Parathyroid adenoma (tissue), 2 donors: Measurements from ENCODE around the gene HPD.
"Not testable (repeated sequence)": the region's sequence is repeated elsewhere in the genome, so short reads cannot be mapped to it uniquely, and the experiment has no call there.

ENCODE experiments used
- H2AFZ ChIP-seq: fragments of 300-600 bp; sonication (generic); one replicate; pipeline ENCODE4 v1.7.0; 2017; ENCODE audit warnings: antibody characterized with exemption, mild to moderate bottlenecking
- H3K27ac ChIP-seq: fragments of 300-600 bp; sonication (generic); one replicate; pipeline ENCODE4 v1.7.0; 2017
- H3K27me3 ChIP-seq: fragments of 300-600 bp; sonication (generic); one replicate; pipeline ENCODE4 v1.7.0; 2017; ENCODE audit warnings: low read length; ENCODE audit not compliant: control insufficient read depth, insufficient read depth
- H3K36me3 ChIP-seq: fragments of 300-600 bp; sonication (generic); one replicate; pipeline ENCODE4 v1.7.0; 2017; ENCODE audit warnings: low read length; ENCODE audit not compliant: control insufficient read depth, insufficient read depth
- H3K4me1 ChIP-seq: fragments of 300-600 bp; sonication (generic); one replicate; pipeline ENCODE4 v1.7.0; 2017; ENCODE audit warnings: control low read depth
- H3K4me2 ChIP-seq: fragments of 300-600 bp; sonication (generic); one replicate; pipeline ENCODE4 v1.7.0; 2017; ENCODE audit warnings: low read length
- H3K4me3 ChIP-seq: fragments of 300-600 bp; sonication (generic); one replicate; pipeline ENCODE4 v1.7.0; 2017; ENCODE audit warnings: low read depth, low read length
- H3K79me2 ChIP-seq: fragments of 300-600 bp; sonication (generic); one replicate; pipeline ENCODE4 v1.7.0; 2017; ENCODE audit warnings: control low read depth
- H3K9ac ChIP-seq: fragments of 300-600 bp; sonication (generic); one replicate; pipeline ENCODE4 v1.7.0; 2017; ENCODE audit warnings: mild to moderate bottlenecking
- H3K9me3 ChIP-seq: fragments of 300-600 bp; sonication (generic); one replicate; pipeline ENCODE4 v1.7.0; 2017; ENCODE audit warnings: low read length; ENCODE audit not compliant: control insufficient read depth
- TF ChIP-seq, protein P1 (sequence below): fragments of 300-600 bp; sonication (generic); IDR thresholded peaks from one replicate; pipeline ENCODE4 v1.7.0; 2017; ENCODE audit warnings: antibody characterized with exemption, mild to moderate bottlenecking
- donor health status: primary hyperparathyroidism.

The HPD gene

DNA sequence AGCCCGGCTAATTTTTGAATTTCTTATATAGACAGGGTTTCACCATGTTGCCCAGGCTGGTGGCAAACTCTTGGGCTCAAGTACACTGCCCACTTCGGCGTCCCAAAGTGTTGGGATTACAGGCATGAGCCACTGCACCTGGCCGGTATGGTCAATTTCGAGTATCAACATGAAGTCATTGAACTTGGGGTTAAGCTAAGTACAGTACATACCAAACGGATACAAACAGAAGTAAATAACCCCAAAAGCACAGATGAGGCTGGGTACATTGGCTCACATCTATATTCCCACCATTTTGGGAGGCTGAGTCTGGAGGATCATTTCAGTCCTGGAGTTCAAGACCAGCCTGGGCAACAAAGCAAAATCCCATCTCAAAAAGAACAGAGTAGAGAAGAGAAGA is 16.9 kb upstream of the HPD start:
- Histone ChIP-seq H3K4me3 (no peak overlapping the region), H2AFZ (no peak overlapping the region), H3K4me2 (no peak overlapping the region), H3K4me1 (no peaks in the 10 kb centered on the region), H3K36me3 (no peaks in the 10 kb centered on the region), H3K27ac (no peak overlapping the region), H3K79me2 (no peaks in the 10 kb centered on the region), H3K9me3 (no peaks in the 10 kb centered on the region), H3K9ac (no peak overlapping the region), H3K27me3 (no peaks in the 10 kb centered on the region)
- TF ChIP-seq, protein P1, sequence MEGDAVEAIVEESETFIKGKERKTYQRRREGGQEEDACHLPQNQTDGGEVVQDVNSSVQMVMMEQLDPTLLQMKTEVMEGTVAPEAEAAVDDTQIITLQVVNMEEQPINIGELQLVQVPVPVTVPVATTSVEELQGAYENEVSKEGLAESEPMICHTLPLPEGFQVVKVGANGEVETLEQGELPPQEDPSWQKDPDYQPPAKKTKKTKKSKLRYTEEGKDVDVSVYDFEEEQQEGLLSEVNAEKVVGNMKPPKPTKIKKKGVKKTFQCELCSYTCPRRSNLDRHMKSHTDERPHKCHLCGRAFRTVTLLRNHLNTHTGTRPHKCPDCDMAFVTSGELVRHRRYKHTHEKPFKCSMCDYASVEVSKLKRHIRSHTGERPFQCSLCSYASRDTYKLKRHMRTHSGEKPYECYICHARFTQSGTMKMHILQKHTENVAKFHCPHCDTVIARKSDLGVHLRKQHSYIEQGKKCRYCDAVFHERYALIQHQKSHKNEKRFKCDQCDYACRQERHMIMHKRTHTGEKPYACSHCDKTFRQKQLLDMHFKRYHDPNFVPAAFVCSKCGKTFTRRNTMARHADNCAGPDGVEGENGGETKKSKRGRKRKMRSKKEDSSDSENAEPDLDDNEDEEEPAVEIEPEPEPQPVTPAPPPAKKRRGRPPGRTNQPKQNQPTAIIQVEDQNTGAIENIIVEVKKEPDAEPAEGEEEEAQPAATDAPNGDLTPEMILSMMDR, result no peak

DNA sequence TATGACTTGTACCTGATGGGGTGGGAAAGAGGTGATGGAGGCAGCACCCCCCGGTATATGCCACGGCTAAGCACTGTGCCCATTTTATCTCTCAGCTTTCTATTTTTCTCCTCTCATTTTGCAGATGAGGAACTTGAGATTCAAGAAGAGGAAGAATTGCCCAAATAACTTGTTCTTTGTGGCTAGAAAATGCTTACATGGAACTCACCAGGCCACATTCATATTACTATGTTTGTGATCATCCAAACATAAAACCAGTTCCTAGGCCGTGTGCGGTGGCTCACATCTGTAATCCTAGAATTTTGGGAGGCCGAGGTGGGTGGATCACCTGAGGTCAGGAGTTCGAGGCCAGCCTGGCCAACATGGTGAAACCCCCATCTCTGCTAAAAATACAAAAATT is 15.4 kb upstream of the HPD start:
- Histone ChIP-seq H3K36me3 (no peaks in the 10 kb centered on the region), H3K4me3 (no peak overlapping the region), H3K9me3 (no peaks in the 10 kb centered on the region), H3K4me1 (no peaks in the 10 kb centered on the region), H3K79me2 (no peaks in the 10 kb centered on the region), H3K4me2 (no peak overlapping the region), H2AFZ (no peak overlapping the region), H3K9ac (no peak overlapping the region), H3K27me3 (no peaks in the 10 kb centered on the region), H3K27ac (no peak overlapping the region)
- TF ChIP-seq, protein P1, result no peak

GRCh38 chr12:121873216-121873569 is 14.5 kb upstream of the HPD start:
- H2AFZ ChIP-seq, result no peak overlapping the region
- H3K27ac ChIP-seq, result no peak overlapping the region
- no peaks in the 10 kb centered on the region for H3K9me3 ChIP-seq
- H3K27me3 ChIP-seq, result no peaks in the 10 kb centered on the region
- H3K4me1 ChIP-seq, result no peaks in the 10 kb centered on the region
- no peak overlapping the region for H3K4me3 ChIP-seq
- no peaks in the 10 kb centered on the region for H3K36me3 ChIP-seq
- no peak overlapping the region for H3K4me2 ChIP-seq
- TF ChIP-seq, protein P1, result no peak
- no peaks in the 10 kb centered on the region for H3K79me2 ChIP-seq
- no peak overlapping the region for H3K9ac ChIP-seq

DNA sequence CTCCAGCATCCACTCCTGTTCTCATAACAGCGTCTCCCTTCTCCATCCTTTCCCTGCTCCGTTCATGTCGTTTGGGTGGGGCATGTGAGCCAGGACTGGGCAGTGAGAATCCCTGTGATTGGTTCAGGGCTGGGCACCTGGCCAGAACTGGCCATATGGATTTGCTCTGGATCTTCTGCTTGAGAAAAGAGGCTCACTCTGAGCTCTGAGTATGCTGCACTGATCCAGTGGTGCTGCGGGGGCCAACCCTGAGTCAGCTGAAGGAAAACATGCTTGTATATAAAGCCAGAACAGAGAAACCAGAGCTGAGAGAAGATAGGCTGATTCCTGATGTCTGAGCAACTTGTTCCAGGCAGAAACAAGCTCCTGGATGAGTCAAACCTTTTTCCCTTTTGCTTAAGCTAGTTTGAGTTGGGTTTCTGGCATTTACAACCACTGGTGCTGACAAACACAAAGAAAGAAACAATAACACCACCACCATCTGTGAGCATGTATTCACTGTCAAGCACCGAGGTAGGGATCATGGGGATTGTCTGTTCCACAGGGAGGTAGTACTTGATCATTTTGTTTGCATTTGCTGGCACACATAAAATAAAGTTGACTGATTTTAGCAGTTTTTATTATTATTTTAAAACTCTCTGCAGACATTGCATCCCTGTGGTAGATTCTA is 14.0 kb upstream of the HPD start:
- TF ChIP-seq, protein P1, result no peak
- Histone ChIP-seq H3K79me2 (no peaks in the 10 kb centered on the region), H3K9ac (no peak overlapping the region), H3K4me2 (no peak overlapping the region), H2AFZ (no peak overlapping the region), H3K27ac (no peak overlapping the region), H3K4me3 (no peak overlapping the region), H3K36me3 (no peaks in the 10 kb centered on the region), H3K27me3 (no peaks in the 10 kb centered on the region), H3K4me1 (no peaks in the 10 kb centered on the region), H3K9me3 (no peaks in the 10 kb centered on the region)

DNA sequence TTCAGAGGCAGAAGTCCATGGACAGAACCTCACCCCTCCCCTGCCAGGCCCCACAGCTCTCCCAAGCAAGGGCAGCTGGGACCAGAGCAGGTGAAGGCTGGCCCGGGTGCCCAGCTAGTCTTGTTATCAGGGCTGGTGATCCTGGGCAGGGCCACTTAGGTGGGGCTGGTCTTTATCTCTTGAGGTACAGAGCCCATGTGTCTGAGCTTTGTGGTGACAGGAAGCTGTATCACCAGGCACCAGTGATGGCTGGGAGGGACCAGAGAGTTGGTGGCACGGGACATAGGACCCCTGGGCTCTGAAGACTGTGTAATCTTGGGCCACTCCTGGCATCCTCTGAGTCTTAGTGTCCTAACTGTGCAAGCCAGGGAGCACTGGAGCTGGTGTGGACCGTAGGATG is 12.8 kb upstream of the HPD start:
- Histone ChIP-seq H3K27ac (no peak overlapping the region), H3K4me1 (no peaks in the 10 kb centered on the region), H3K4me3 (no peak overlapping the region), H3K9me3 (no peaks in the 10 kb centered on the region), H3K9ac (no peak overlapping the region), H3K4me2 (no peak overlapping the region), H3K36me3 (no peaks in the 10 kb centered on the region), H2AFZ (no peak overlapping the region), H3K79me2 (no peaks in the 10 kb centered on the region), H3K27me3 (no peaks in the 10 kb centered on the region)
- TF ChIP-seq, protein P1, result no peak

DNA sequence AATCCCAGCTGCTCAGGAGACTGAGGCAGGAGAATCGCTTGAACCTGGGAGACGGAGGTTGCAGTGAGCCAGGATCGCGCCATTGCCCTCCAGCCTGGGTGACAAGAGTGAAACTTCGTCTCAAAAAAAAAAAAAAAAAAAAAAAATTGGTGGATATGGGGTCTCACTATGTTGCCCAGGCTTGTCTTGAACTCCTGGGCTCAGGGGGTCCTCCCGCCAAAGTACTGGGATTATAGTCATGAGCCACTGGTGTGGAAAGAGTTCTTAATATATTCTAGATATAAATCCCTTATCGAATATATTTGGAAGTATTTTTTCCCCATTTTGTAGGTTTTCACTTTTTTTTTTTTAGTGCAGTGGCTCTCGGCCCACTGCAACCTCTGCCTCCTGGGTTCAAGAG is 10.6 kb upstream of the HPD start:
- not testable (repeated sequence) for H3K27ac ChIP-seq, H3K27me3 ChIP-seq, H3K4me2 ChIP-seq, H3K9ac ChIP-seq, H3K36me3 ChIP-seq, H3K79me2 ChIP-seq, H3K9me3 ChIP-seq, H3K4me1 ChIP-seq, H3K4me3 ChIP-seq, H2AFZ ChIP-seq
